Stimulated activated CD4-positive, alpha-beta T cell treated with anti-CD3 and anti-CD28 coated beads, Interleukin-1b, Interleukin-23, amount 100 ng/mL, for 4 hours (primary cell): Measurements from ENCODE around the gene MXRA8.
"Not testable (repeated sequence)": the region's sequence is repeated elsewhere in the genome, so short reads cannot be mapped to it uniquely, and the experiment has no call there.

Source experiments
- DNase-seq, 2 donors: peaks; one replicate each; pipeline ENCODE4 v3.0.0-alpha.2; 2020; ENCODE audit warnings: low read depth in 2 of 2

Gene MXRA8

DNA sequence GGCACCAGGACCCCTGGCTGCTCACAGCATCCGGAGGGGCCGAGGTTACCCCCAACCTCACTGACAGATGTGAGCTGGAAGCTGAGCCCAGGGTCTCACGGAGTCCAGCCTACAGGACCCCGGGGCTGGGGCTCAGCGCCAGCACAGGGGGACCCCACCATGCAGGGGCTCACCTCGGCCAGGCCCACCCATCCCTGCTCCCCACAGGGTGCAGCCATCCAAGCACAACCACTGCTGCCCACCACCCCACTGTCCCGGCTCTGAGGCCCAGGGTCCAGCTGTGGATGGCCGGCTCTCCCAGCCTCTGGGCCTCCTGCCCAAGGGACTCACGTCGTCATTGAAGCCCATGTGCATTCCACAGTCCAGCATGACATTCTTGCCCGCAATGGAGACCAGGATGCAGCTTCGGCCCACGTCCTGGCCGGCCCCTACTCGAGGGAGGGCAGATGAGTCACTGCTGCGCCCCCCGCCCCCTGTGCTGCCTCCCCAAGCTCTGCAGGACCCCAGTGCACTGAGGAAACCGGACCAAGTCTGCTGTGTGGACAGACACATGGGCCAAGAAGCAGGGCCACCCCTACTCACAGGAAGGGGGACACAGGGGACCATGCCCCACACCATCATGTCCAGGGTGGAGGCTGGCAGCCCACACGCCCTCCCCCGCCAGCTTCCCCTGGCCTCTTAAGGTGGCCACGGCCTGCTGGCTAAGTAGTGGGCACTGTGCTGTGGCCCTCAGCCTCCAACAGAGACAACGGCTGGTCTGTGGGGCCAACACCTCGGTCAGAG, 37.5 kb downstream of the MXRA8 start:
- no peak for DNase-seq

DNA sequence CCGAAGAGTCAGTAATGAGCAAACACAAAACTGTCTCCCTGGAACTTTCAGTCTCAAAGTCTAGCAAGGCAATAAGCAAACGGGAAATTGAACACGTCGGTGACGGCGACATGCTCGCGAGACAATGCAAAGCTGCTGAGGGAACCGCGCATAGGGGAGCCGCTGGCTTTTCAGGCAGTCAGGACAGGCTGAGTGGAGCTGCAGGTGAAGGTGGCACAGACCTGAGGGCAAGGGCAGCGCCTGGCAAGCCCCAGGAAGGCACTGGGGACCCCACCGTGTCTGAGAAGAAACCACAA, 38.8 kb downstream of the MXRA8 start:
- no peak for DNase-seq

DNA sequence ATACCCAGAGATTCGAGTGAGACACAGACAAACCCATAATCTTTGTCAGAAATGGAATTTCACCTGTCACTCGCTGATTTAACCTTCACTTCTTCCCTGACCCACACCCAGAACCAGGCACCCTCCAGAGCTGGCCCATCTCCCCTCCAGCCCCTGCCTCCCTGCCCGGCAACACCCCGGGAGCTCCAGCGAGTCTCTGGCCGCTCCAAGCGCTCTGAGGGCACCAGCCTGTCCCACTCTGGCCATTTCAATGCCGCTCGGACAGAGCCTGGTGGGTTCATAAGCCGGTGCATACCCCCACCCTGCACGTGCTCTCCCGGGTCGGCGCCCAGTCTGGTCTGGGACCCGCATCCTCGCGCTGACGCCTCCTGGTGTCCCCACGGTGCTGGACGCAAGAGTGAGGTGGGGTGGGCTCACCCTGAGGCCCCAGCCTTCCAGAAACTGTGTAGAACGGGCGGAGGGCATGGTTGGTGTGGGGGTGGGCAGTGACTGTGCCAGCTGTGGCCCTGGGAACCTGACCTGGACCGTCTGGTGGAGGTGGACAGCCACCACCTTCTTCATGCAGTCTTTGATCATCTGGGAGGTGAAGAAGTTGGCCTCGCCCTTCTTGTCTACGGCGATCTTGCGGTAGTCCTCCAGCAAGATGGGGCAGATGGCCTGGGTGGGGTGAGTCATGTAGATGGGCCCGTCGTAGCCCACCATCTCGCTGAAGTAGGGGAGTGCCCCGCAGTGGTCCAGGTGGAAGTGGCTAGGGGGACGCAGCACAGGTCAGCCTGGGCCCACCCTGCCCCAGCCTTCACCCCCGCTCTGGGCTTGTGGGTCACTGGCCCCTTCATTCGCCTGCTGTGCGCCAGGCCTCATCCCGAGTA, 39.3 kb downstream of the MXRA8 start:
- DNase-seq, result no peak

DNA sequence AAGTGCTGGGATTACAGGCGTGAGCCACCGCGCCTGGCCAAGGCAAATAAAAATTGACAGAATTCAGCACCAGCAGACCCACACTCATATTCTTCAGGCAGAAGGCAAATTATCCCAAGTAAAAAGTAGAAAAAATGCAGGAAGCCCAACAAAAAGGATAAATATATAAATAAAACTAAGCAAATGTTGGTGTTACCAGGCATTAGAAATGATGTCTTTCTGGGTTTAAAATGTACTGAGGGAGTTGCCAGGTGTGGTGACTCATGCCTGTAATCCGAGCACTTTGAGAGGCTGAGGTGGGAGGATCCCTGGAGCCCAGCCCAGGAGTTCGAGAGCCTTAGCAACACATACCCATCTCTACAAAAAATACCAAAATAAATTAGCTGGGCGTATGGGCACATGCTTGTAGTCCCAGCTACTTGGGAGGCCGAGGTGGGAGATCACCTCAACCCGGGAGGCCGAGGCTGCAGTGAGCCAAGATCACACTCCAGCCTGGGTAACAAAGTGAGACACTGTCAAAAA, 40.2 kb downstream of the MXRA8 start:
- DNase-seq, result no peak

DNA sequence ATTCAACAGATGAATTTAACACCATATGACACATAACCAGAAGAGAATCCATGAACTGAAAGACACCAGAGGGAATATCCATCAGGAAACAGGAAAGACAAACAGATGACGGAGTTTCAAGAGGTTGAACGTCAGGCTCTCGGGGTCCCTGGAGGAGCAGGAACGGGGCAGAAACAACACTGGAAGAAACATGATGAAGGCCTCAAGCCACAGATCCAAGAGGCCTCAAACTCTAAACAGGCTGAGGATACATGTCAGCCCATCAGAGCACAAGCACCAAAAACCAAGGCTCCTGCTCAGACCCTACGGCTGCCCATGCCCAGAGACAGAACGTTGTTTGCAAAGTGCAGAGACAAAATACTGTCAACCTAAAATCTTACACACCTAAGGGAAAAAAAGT, 40.9 kb downstream of the MXRA8 start:
- no peak for DNase-seq

DNA sequence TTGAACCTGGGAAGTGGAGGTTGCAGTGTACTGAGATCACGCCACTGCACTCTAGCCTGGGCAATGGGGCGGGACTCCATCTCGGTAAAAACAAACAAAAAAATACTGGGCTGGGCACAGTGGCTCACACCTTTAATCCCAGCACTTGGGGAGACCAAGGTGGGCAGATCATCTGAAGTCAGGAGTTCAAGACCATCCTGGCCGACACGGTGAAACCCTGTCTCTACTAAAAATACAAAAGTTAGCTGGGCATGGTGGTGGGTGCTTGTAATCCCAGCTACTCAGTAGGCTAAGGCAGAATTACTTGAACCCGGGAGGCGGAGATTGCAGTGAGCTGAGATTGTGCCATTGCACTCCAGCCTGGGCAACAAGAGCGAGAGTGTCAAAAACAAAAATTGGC, 42.2 kb downstream of the MXRA8 start:
- DNase-seq, result not testable (repeated sequence)

DNA sequence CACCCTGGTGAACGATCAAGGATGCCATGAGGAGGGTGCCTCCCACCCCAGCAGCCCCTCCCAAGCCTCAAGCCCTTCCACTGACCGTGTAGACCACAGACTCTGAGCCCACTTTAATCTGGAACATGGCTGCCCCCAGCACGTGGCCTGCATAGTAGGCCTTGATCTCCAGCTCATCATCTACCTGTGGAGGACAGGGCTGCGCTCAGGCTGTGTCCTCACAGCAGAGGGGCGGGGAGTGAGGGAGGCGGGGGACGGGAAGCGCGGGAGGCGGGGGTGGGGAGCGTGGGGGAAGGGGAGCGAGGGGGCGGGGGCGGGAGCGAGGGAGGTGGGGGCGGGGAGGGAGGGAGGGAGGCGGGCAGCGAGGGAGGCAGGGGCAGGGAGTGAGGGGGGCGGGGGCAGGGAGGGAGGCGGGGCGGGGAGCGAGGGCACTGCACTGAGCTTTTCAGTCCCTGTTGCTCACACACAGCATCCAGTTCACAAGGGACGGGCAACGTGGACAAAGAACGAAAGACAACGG, 42.9 kb downstream of the MXRA8 start:
- no peak for DNase-seq

DNA sequence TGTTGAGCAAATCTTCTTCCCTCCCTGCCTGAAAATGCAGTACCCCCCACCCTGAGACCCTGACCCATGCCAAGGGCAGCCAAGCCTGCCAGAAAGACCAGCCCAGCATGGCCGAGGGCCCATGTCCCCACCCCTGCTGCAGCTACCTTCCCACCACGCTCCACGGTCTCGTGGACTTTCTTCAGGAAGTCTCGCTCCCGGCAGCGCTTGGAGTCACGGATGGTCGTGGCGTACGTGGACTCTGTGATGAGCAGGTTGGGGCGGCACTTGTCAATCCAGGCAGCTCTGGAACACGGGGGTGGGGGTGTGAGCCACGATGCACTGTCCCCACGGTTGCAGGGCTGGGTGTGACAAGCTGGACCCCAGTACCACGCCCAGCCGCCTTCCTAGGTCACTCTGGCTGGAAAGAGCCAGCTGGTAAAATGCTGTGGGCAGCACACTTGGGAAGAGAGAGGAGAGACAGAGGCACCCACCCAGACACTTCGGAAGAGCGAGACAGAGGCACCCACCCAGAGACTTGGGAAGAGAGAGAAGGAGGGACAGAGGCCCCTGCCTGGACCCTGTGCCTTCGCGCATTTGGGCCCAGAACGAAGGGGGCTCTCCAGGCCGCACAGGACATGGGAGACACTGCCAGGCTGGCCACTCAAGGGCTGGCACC, 43.5 kb downstream of the MXRA8 start:
- no peak for DNase-seq

DNA sequence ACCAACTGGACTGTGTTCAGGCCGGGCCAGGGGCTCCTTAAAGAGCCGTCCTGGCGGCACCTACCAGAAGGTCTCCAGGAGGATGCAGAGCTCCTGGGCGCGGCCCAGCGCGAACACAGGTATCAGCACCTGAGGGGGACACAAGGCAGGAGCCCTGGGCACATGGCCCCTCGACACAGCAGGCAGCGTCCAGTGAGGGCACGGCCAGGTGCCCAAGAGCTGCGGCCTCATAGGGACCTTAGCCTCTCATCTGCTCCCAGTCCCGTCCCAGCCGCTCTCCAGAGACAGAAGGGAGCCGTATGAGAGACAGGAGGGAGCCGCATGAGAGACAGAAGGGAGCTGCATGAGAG, 44.1 kb downstream of the MXRA8 start:
- DNase-seq, result no peak

DNA sequence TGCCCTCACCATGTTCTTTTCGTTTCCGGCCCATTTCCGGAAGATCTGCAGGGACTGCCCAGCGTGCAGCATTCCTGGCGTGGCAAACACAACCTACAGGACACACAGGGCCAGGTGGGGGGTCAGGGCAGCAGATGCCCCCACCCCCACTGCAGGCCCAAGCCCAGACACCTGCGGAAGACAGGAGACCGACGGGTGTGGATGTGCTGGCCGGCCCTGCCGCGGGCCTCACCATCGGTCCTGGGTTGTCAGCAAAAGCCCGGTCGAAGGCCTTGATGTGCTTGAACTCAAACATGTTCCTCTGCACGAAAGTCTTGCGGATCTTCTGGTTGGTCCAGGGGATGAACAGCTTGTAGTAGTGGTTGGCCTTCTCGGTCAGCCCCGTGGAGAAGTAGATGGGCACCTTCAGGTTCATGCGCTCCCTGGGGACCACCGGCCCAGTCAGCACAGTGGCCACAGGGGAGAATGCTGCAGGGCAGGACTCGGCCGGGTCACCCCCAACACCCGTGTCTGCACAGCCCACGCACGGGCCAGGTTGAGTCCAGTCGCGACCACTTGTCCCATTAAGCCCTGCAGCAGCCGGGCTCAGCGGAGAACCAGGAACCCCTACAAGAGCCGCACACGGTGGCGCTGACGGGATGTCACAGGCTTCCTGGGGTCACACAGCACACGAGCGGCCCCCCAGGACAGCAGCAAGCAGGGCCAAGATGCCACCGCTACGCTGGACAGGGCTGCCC, 44.7 kb downstream of the MXRA8 start:
- no peak for DNase-seq

DNA sequence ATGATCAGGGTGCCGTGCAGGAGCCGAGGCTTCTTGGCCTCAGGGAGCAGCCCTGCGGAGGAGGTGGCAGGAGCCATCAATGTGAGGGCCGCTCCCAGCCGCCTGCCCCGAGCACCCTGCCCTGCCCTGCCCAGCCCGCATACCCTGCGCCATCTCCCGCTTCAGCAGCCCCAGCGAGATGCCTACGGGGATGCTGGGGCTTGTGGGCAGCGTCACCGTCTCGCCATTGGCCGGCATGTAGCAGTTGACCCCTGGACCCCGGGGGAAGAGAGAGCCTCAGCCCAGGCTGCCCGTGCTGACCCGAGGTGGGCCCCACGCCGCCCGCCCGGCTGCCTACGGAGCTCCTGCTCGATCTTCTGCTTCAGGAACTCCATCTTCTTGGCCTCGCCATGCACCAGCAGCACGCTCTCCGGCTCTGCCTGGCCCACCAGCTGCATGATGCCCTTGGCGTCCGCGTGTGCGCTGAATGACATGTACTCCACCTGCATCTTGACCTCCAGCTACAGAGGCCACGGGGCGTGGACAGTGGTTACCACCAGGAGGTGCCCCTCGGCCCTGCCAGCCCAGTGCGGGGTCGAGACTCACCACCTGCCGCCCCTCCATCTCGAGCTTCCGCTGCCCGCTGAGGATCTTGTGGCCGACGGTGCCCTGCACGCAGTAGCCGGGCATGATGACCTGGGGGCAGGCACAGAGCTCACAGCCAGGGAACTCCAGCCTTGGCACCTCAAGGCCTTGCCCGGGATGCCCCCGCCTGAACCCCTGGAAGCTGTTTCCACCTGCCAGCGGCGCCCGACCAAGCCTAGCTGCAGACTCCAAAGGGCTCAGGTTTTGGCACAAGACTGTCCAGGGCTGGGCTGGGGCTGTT, 45.7 kb downstream of the MXRA8 start:
- no peak for DNase-seq

DNA sequence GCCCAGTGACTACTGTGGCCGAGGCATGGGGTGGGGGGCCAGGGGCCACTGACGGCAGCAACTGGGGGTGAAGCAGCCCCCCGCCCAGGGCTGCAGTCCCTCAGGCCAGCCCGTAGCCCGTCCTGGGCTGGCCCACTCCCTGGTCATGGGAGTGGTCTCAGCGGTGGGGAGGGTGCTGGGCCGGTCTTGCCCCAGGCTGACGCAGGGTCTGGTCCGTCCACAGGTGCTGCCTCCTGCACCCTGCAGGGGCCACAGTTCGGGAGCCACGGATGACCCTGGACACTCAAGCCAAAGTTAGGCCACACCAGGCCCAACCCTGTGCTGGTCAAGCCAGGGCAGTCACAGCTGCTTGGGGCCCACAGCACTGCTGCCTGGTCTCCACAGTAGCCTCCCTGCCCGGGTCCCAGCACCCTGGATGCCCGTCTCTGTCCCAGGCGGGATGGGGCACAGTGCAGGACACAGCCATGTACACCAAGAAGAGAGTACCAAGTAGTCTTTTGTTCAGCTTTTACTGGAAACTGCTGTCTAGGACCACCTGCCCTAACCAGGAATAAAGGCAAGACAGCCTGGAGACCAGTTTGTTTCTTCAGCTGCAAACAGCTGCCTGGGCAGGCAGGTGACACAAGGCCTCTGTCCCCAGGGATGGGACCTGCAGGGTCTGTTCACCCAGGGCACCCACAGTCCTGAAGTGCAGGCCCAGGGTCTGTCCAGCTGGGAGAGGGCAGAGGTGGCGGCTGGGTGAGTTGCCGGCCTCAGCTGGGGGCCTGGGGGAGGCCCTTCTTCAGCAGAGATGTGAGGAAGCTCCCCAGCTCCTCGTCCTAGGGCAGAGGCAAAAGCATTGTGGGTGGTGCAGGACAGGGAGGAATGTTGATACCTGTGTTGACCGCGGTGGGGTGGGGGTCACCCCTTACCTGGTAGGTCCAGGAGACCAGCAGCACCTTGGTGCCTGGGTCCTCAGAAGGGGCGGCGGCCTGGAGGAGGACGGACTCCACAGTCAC, 46.9 kb downstream of the MXRA8 start:
- no peak for DNase-seq

DNA sequence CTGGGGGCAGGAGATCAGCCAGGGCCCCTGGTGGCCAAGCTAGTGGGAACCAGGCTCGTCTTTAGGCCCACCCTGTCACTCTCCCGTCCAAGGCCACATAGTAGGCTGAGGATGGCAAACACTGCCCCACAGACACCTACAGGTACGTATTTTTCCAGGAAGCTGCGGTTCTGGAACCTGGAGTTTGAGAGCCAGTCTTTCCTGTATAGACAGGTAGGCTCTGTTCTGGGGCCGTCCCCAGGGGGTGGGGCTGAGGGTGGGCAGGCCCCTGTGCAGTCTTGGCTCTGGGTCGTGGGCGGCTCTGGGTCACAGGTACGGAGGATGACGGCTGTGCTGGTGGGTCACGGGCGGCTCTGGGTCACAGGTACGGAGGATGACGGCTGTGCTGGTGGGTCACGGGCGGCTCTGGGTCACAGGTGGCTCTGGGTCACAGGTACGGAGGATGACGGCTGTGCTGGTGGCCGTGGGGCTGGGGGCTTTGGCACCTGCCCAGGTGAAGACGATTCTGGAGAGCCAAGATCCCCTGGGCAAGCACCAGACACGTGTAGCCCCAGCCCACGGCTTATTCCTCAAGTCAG, 47.8 kb downstream of the MXRA8 start:
- no peak for DNase-seq

DNA sequence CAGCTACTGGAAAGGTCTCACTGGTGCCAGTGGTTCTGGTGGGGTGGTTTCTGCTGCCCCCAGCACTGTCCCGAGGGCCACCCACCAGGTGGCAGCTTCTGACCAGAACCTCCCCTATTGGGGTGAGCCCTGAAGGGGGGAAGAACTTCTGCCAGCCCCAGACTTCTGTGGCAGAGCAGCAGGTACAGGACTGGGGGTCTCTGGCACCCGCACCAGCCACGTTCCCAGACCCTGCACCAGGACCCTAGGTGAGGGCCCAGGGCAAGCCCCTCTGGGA, 48.3 kb downstream of the MXRA8 start:
- no peak for DNase-seq

DNA sequence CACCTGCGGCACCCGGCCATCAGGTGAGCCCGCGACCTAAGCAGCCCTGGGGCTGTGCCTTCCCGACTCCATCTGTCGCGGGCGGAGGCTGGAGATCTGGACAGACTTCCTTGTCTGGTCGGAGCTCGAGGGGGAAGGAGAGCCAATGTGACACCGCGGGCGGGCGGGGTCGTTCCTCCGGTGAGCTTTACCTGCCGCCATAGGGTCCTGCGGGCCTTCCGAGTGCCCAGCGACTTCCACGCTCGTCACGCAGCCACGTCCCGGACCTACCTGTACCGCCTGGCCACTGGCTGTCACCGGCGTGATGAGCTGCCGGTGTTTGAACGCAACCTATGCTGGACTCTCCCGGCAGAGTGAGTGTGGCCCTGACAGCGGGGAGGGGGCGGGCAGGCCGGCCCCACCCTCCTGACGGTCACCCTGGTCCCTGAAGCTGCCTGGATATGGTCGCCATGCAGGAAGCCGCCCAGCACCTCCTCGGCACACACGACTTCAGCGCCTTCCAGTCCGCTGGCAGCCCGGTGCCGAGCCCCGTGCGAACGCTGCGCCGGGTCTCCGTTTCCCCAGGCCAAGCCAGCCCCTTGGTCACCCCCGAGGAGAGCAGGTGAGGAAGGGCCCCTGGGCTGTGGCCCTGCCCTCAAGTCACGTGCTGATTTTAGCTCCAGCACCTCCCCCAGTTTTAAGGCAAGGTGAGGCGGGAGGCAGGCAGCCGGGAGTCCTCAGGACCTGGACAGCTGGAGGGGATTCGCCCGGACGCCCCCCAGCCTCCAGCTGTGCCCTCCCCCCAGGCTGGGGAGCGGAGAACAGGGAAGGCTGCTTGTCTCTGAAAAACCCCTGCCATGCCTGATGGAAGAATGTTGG, 48.9 kb downstream of the MXRA8 start:
- peak in 1 of 2 donors; percentile 21 for DNase-seq

DNA sequence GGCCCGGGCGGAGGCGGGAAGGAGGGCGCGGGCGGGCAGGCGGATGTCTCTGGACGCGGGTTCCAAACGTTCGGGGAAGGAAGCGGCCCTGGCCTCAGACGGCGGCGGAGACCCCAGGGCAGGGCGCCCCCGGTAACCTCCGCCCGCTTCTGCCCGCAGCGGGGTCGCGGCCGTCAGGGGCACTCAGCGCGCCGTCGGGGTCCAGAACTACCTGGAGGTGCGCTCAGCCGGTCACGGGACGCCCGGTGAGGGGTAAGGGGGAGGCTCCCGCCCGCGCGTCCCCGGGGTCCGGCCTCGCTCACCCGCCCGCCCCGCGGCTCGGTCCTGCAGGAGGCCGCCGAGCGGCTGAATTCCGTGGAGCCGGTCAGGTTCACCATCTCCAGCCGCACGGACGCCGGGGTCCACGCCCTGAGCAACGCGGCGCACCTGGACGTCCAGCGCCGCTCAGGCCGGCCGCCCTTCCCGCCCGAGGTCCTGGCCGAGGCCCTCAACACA, 49.6 kb downstream of the MXRA8 start:
- DNase-seq, result no peak

DNA sequence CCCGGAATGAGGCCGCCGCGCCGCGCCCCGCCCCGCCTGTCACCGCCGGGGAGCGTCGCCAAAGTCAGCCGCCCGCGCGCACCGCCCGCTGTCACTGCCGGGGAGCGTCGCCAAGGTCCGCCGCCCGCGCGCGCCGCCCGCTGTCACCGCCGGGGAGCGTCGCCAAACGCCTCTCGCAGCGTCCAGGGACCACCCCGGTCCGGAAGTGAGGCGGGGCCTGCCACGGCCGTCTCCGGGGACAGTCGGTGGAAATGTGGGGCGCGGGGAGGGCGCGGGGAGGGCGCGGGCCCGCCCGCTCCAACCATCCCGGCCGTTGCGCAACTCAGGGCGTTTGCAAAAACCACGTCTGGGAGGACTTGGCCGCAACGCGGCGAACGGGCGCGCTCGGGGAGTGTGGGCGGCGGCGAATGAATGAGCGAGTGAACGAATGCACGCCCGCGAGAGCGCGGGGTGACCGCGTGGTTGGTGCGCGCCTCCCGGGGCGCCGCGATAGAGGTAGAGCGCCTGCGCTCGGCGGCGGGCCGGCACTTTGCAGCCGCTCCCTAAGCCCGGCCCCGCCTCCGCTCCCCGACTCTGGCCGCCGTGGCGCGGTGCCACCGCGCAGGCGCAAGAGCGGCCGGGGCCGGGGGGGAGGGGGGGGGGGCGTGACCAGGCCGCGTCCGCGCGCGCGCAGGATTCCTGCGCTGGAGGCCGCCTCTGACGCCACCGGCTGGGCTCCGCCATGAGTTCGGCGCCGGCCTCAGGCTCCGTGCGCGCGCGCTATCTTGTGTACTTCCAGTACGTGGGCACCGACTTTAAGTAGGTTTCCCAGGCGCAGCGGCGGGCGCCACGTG, 50.2 kb downstream of the MXRA8 start, which contains the start of the genes ACAP3 and PUSL1:
Gene ACAP3 (minus strand): TSS at position 8 of the 833 bp plus-strand sequence. CDS start 115 bp downstream, outside the sequence.
Gene PUSL1 (plus strand): TSS at position 675 of the 833 bp plus-strand sequence. CDS start 47 bp downstream, at position 722.
- peak; percentile 78 to 85 for DNase-seq
